GM12865 (cell line): ENCODE data around the gene TEX50.
"Not testable (repeated sequence)": the region's sequence is repeated elsewhere in the genome, so short reads cannot be mapped to it uniquely, and the experiment has no call there.

Source experiments
- DNase-seq: peaks from one replicate; pipeline ENCODE4 v3.0.0; 2010; ENCODE audit warnings: low read depth
- H3K4me3 ChIP-seq: 2 replicates; pipeline ENCODE4 v1.5.1; 2011; ENCODE audit warnings: mild to moderate bottlenecking, low read depth, low read length, control low read depth
- TF ChIP-seq, protein P1 (sequence below): IDR thresholded peaks from 2 replicates; pipeline ENCODE4 v1.5.1; 2011; ENCODE audit warnings: low read length, control low read depth, low read depth, inconsistent platforms; ENCODE audit not compliant: insufficient read depth; ENCODE audit errors: missing control alignments

The TEX50 gene

GRCh38 chr1:173635116-173635515, at the start of gene TEX50:
Gene TEX50, plus strand, starts transcription at chr1:173635338. Its CDS starts 184 bp downstream, at chr1:173635522.
- DNase-seq: no peak
- no peak within 1 kb of the TSS for H3K4me3 ChIP-seq
- TF ChIP-seq, protein P1, sequence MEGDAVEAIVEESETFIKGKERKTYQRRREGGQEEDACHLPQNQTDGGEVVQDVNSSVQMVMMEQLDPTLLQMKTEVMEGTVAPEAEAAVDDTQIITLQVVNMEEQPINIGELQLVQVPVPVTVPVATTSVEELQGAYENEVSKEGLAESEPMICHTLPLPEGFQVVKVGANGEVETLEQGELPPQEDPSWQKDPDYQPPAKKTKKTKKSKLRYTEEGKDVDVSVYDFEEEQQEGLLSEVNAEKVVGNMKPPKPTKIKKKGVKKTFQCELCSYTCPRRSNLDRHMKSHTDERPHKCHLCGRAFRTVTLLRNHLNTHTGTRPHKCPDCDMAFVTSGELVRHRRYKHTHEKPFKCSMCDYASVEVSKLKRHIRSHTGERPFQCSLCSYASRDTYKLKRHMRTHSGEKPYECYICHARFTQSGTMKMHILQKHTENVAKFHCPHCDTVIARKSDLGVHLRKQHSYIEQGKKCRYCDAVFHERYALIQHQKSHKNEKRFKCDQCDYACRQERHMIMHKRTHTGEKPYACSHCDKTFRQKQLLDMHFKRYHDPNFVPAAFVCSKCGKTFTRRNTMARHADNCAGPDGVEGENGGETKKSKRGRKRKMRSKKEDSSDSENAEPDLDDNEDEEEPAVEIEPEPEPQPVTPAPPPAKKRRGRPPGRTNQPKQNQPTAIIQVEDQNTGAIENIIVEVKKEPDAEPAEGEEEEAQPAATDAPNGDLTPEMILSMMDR: no peak

DNA sequence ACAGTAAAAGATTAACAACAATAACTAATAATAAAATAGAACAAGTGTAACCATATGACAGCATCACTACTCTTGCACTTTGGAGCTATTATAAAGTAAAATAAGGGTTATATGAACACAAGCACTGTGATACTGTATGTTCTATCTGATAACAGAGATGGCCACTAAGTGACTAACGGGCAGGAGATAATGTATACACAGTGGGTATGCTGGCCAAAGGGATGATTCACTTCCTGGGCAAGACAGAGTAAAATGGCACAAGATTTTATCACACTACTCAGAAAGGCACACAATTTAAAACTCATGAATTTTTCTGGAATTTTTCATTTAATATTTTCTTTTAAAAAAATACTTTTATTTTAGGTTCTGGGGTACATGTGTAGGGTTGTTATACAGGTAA, 44.6 kb upstream of the TEX50 start:
- TF ChIP-seq, protein P1: no peak
- no peak overlapping the region for H3K4me3 ChIP-seq
- DNase-seq: no peak

DNA sequence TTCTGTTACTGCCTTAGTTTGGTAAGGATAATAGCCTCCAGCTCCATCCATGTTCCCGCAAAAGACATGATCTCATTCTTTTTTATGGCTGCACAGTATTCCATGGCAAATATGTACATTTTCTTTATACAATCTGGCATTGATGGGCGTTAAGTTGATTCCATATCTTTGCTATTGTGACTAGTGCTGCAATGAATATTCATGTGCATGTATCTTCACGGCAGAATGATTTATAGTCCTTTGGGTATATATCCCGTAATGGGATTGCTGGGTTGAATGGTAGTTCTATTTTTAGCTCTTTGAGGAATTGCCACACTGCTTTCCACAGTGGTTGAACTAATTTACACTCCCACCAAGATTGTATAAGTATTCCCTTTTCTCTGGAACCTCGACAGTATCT, 44.0 kb upstream of the TEX50 start:
- H3K4me3 ChIP-seq, DNase-seq: not testable (repeated sequence)

DNA sequence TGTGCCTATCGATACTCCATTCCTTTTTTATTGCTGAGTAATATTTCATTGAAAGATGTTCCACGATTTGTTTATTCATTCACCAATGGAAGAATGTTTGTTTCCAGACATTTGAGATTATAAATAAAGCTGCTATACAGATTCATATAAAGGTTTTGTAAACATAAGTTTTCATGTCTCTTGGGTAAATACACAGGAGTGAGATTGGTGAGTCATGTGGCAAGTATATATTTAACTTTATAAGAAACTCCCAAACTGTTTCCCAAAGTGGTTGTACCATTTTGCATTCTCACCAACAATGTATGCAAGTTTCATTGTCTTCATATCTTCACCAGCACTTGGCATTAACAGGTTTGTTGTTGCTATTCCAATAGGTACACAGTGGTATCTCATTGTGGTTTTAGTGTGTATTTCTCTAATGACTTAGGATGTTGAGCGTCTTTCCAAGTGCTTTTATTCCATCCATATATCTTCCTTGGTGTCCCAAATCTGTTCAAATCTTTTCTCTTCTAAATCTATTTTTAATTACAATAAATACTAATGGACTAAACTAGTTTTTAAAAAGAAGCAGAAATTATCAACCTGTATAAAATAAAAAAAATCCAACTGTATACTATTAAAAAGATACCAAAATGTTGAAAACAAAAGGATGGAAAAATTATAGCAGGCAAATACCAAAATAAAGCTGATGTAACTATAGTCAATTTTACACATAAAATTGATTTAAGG, 38.9 kb upstream of the TEX50 start:
- TF ChIP-seq, protein P1: no peak
- no peak for DNase-seq
- no peak overlapping the region for H3K4me3 ChIP-seq

- TF ChIP-seq, protein P1: no peak
- peak; percentile 55 for DNase-seq
- H3K4me3 ChIP-seq: no peak overlapping the region
Measured at GRCh38 chr1:173601588-173601987, 33.5 kb upstream of the TEX50 start.

GRCh38 chr1:173603056-173603591, 32.0 kb upstream of the TEX50 start, which contains the start of gene SLC9C2:
Gene SLC9C2, minus strand, starts transcription at chr1:173603072. Its CDS starts 1,296 bp downstream, at chr1:173601776.
- no peak for DNase-seq
- H3K4me3 ChIP-seq: no peak within 1 kb of the TSS
- TF ChIP-seq, protein P1: no peak

DNA sequence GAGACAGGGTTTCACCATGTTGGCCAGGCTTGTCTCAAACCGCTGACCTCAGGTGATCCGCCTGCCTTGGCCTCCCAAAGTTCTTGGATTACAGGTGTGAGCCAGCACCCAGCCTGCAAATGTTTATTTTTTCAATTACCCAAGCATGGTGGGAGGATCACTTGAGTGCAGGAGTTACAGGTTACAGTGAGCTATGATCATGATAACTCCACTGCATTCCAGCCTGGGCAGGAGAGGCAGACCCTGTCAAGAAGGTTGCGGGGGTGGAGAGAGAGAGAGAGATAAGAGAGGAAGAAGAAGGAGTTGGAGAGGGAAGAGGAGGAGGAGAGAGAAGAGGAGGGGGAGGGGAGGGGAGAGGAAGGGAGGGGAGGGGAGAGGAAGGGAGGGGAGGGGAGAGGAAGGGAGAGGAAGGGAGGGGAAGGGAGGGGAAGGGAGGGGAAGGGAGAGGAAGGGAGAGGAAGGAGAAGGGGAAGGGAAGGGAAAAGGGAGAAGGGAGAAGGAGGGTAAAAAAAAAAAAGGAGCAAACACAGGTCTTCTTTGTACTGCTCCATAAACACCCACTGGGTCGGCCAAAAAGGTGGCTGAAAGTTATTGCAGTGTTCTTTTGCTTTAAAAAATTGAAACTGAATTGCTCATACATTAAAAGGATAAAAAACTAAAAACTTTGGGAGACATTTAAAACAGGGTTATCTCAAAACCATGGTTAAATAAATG, 26.5 kb upstream of the TEX50 start:
- DNase-seq: no peak
- TF ChIP-seq, protein P1: no peak
- no peak overlapping the region for H3K4me3 ChIP-seq

- H3K4me3 ChIP-seq, DNase-seq: not testable (repeated sequence)
Measured at GRCh38 chr1:173613086-173613485, 22.1 kb upstream of the TEX50 start.
